PC-3 (cell line): ENCODE data around the gene TMEM94.

Experiments used
- CTCF ChIP-seq: fragments of 300-600 bp; sonication (generic); conservative IDR thresholded peaks from 2 replicates; pipeline ENCODE4 v1.5.1; 2017; ENCODE audit warnings: antibody characterized with exemption, low read depth, mild to moderate bottlenecking, low read length
- EZH2phosphoT487 ChIP-seq: fragments of 300-600 bp; sonication (generic); IDR thresholded peaks from 2 replicates; pipeline ENCODE4 v1.6.1; 2018; ENCODE audit warnings: mild to moderate bottlenecking, antibody characterized with exemption, low read length, borderline replicate concordance

- TF ChIP-seq CTCF (no peak), EZH2phosphoT487 (no peak)
Measured at GRCh38 chr17:75514919-75515495, 58.6 kb downstream of the TMEM94 start.
